Activated CD8-positive, alpha-beta T cell treated with anti-CD3 and anti-CD28 coated beads for 36 hours (primary cell): ENCODE results near the gene PRXL2B. TPM values are rescaled to one million over a fixed set of nuclear protein-coding genes. Genes with fewer than 3 reads are reported as not detected.

ENCODE experiments used
- ATAC-seq: fragments of 200-7000 bp; cut with Tn5 transposase; one replicate; pipeline ENCODE4 v1.10.0; 2021; ENCODE audit warnings: mild to moderate bottlenecking, moderate library complexity
- CTCF ChIA-PET: fragments of 350-600 bp; sonication (Branson Sonifier 250); formaldehyde crosslinking; loops from one replicate; lab custom pipeline; 2021; ENCODE audit warnings: antibody characterized with exemption; lab: Charles Lee
- POLR2A ChIA-PET: fragments of 350-600 bp; sonication (Branson Sonifier 250); formaldehyde crosslinking; loops from one replicate; lab custom pipeline; 2021; ENCODE audit warnings: antibody characterized with exemption; lab: Charles Lee
- DNase-seq: peaks from one replicate; pipeline ENCODE4 v3.0.0-alpha.2; 2020
- H3K27ac Mint-ChIP-seq: one replicate; pipeline ENCODE4 v1.8.0; 2021; ENCODE audit warnings: mild to moderate bottlenecking, mixed read lengths
- H3K27me3 Mint-ChIP-seq: one replicate; pipeline ENCODE4 v1.8.0; 2021; ENCODE audit warnings: mixed read lengths
- H3K36me3 Mint-ChIP-seq: one replicate; pipeline ENCODE4 v1.8.0; 2021; ENCODE audit warnings: low read depth, mixed read lengths
- H3K4me1 Mint-ChIP-seq: one replicate; pipeline ENCODE4 v1.8.0; 2021; ENCODE audit warnings: low read depth, mixed read lengths
- H3K4me3 Mint-ChIP-seq: one replicate; pipeline ENCODE4 v1.8.0; 2021; ENCODE audit warnings: mild to moderate bottlenecking, moderate library complexity, mixed read lengths
- H3K9me3 Mint-ChIP-seq: one replicate; pipeline ENCODE4 v1.8.0; 2021; ENCODE audit warnings: mixed read lengths
- CTCF ChIP-seq: fragments of 200-600 bp; IDR thresholded peaks from one replicate; pipeline ENCODE4 v1.8.0; 2022; ENCODE audit warnings: antibody characterized with exemption, mild to moderate bottlenecking
- intact Hi-C: fragments of 100-400 bp; cut with micrococcal nuclease; formaldehyde crosslinking; loops from one replicate; pipeline ENCODE4 v1.10.0; 2022
- total RNA-seq, 2 experiments: library from RNA; stranded (reverse); gene quantifications; one replicate each; pipeline ENCODE4 v1.2.3, GENCODE V29; 2021

The PRXL2B gene
- 10 to 100 TPM; 39.1 to 43.6 TPM for total RNA-seq

- Mint-ChIP-seq H3K27ac (peak within 1 kb of the TSS; percentile 92), H3K4me1 (peaks cover 37% of the 10 kb centered on the region), H3K36me3 (peaks cover 27% of the 10 kb centered on the region), H3K27me3 (no peaks in the 10 kb centered on the region), H3K9me3 (peaks cover 3% of the 10 kb centered on the region), H3K4me3 (peak within 1 kb of the TSS; percentile 83)
- intact Hi-C loops, result loop anchor here (5.0 to 10.0 kb wide), 2 partner anchors 39 to 58 kb away; no protein-coding TSS in a partner anchor
- DNase-seq (peak; percentile 99), ATAC-seq (peak; percentile 74)
- POLR2A ChIA-PET, result interaction anchor here (0.7 to 6.2 kb wide), 12 partner anchors 8 to 171 kb away, joined by 3 to 100 read pairs (median 6); partner anchors contain the start of gene TNFRSF14
- TF ChIP-seq CTCF, result no peak
- CTCF ChIA-PET, result interaction anchor here (0.7 to 3.3 kb wide), 8 partner anchors 9 to 392 kb away, joined by 3 to 28 read pairs (median 6); partner anchors contain the start of genes FAAP20 and TNFRSF14
Observed at GRCh38 chr1:2586154-2587070, at the start of gene PRXL2B. PRXL2B (plus strand) TSS chr1:2586777; CDS start chr1:2586886, 109 bp downstream.

GRCh38 chr1:2537784-2538115 lies 48.8 kb upstream of the PRXL2B start:
- H3K27ac Mint-ChIP-seq, result no peak overlapping the region
- intact Hi-C loops, result no loop called here
- H3K9me3 Mint-ChIP-seq, result no peaks in the 10 kb centered on the region
- peaks cover 6% of the 10 kb centered on the region for H3K27me3 Mint-ChIP-seq
- no peaks in the 10 kb centered on the region for H3K36me3 Mint-ChIP-seq
- ATAC-seq (no peak), DNase-seq (no peak)
- peaks cover 6% of the 10 kb centered on the region for H3K4me1 Mint-ChIP-seq
- no peak overlapping the region for H3K4me3 Mint-ChIP-seq
- CTCF ChIA-PET, result no interaction called here
- TF ChIP-seq CTCF, result no peak
- POLR2A ChIA-PET, result no interaction called here

- CTCF ChIA-PET, result no interaction called here
Observed at GRCh38 chr1:2538376-2538775, 48.2 kb upstream of the PRXL2B start.

GRCh38 chr1:2538872-2539271 lies 47.7 kb upstream of the PRXL2B start:
- CTCF ChIA-PET, result interaction anchor here (1.7 kb wide), 1 partner anchor 10 kb away, joined by 6 read pairs; the partner anchor contains the start of gene HES5
- TF ChIP-seq CTCF, result no peak
- no peaks in the 10 kb centered on the region for H3K9me3 Mint-ChIP-seq
- H3K4me3 Mint-ChIP-seq, result no peak overlapping the region
- POLR2A ChIA-PET, result interaction anchor here (1.6 kb wide), 1 partner anchor 10 kb away, joined by 3 read pairs; no protein-coding TSS in a partner anchor
- H3K4me1 Mint-ChIP-seq, result peaks cover 6% of the 10 kb centered on the region
- no peak overlapping the region for H3K27ac Mint-ChIP-seq
- no peaks in the 10 kb centered on the region for H3K36me3 Mint-ChIP-seq
- intact Hi-C loops, result no loop called here
- ATAC-seq, result no peak
- H3K27me3 Mint-ChIP-seq, result peaks cover 5% of the 10 kb centered on the region
- DNase-seq, result no peak

More at GRCh38 chr1:2538376-2538775, 48.2 kb upstream of the PRXL2B start:
- ATAC-seq, result no peak
- intact Hi-C loops, result no loop called here
- Mint-ChIP-seq H3K4me1 (peaks cover 6% of the 10 kb centered on the region), H3K27me3 (peaks cover 6% of the 10 kb centered on the region), H3K36me3 (no peaks in the 10 kb centered on the region), H3K9me3 (no peaks in the 10 kb centered on the region), H3K4me3 (no peak overlapping the region), H3K27ac (no peak overlapping the region)
- DNase-seq, result no peak
- TF ChIP-seq CTCF, result no peak
- POLR2A ChIA-PET, result interaction anchor here (1.6 kb wide), 1 partner anchor 10 kb away, joined by 3 read pairs; no protein-coding TSS in a partner anchor
